SK-N-SH (cell line): Measurements from ENCODE around the gene MORC2.

Experiments used
- CHD2 ChIP-seq: fragments of 150-350 bp; IDR thresholded peaks from 2 replicates; pipeline ENCODE4 v1.6.1; 2018; ENCODE audit warnings: low read length; ENCODE audit not compliant: partially characterized antibody
- CTCF ChIP-seq: fragments of 200-600 bp; sonication (generic); IDR thresholded peaks from 2 replicates; pipeline ENCODE4 v1.6.1; 2017; ENCODE audit warnings: antibody characterized with exemption, mild to moderate bottlenecking, moderate library complexity
- EP300 ChIP-seq, 2 experiments: IDR thresholded peaks; 2 replicates each; pipeline versions ENCODE4 v1.4.0 to v1.6.1; 2012; ENCODE audit warnings: borderline replicate concordance in 1 of 2, low read depth in 1 of 2, low read length in 1 of 2
- FOSL2 ChIP-seq: IDR thresholded peaks from 2 replicates; pipeline ENCODE4 v1.4.0; 2012; ENCODE audit warnings: low read depth, mild to moderate bottlenecking, moderate library complexity, borderline replicate concordance
- GATA2 ChIP-seq: sonication (generic); formaldehyde crosslinking; IDR thresholded peaks from 2 replicates; pipeline ENCODE4 v1.5.0; 2020; ENCODE audit warnings: mild to moderate bottlenecking, missing genetic modification reagents
- NRF1 ChIP-seq: IDR thresholded peaks from 2 replicates; pipeline ENCODE4 v1.6.1; 2012; ENCODE audit warnings: low read depth, mild to moderate bottlenecking, low read length
- RAD21 ChIP-seq: IDR thresholded peaks from 2 replicates; pipeline ENCODE4 v1.6.1; 2012; ENCODE audit warnings: mild to moderate bottlenecking, low read length
- RCOR1 ChIP-seq: fragments of 150-350 bp; IDR thresholded peaks from 2 replicates; pipeline ENCODE4 v1.6.1; 2017; ENCODE audit warnings: antibody characterized with exemption, low read length
- REST ChIP-seq: IDR thresholded peaks from 2 replicates; pipeline ENCODE4 v1.6.1; 2012; ENCODE audit warnings: mild to moderate bottlenecking, low read depth, low read length, moderate library complexity
- SIN3A ChIP-seq: IDR thresholded peaks from 2 replicates; pipeline ENCODE4 v1.6.1; 2012; ENCODE audit warnings: low read depth, mild to moderate bottlenecking, low read length, moderate library complexity, borderline replicate concordance
- TAF1 ChIP-seq: IDR thresholded peaks from 2 replicates; pipeline ENCODE4 v1.6.1; 2012; ENCODE audit warnings: low read depth, mild to moderate bottlenecking, low read length, moderate library complexity, borderline replicate concordance
- TCF12 ChIP-seq: IDR thresholded peaks from 2 replicates; pipeline ENCODE4 v1.4.0; 2012
- TEAD4 ChIP-seq: IDR thresholded peaks from 2 replicates; pipeline ENCODE4 v1.4.0; 2012; ENCODE audit warnings: mild to moderate bottlenecking, borderline replicate concordance; ENCODE audit not compliant: insufficient read depth
- YY1 ChIP-seq: IDR thresholded peaks from 2 replicates; pipeline ENCODE4 v1.4.0; 2012; ENCODE audit warnings: low read depth, mild to moderate bottlenecking

DNA sequence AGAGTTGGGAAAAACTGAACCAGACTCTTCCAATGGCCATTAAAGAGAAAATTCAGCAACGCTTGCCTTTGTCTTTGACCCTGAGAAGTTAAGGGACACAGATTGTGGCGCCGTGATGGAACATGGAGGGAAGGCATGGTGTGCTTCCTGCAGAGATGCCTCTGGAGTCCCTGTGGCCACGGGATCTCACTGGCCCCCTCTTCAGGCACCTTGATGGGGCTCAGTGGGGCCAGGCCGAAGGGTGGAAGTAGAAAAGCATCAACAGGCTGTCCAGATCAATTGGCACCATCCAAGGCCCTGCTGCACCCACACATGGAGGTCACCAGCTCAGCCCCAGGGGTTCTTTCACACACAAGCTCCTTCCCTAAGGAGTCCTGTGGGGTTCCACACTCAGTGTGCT, 42.9 kb downstream of the MORC2 start:
- TF ChIP-seq YY1 (no peak), CTCF (no peak), GATA2 (CRISPR knock-in tag) (no peak), REST (no peak), EP300 (IDR thresholded peaks at IDR 0.05; ENCODE audit: borderline replicate concordance in 1 of 2, low read depth in 1 of 2, low read length in 1 of 2) (no peak), TCF12 (no peak), RAD21 (no peak), TAF1 (no peak), SIN3A (no peak), TEAD4 (no peak), RCOR1 (no peak), FOSL2 (no peak), NRF1 (no peak), CHD2 (no peak)
